SU-DHL-6 (cell line): Measurements from ENCODE around the gene AKIRIN1.
"Not testable (repeated sequence)": the region's sequence is repeated elsewhere in the genome, so short reads cannot be mapped to it uniquely, and the experiment has no call there.

Experiments used
- H2AFZ ChIP-seq: fragments of 200-600 bp; sonication (generic); 2 replicates; pipeline ENCODE4 v1.6.1; 2014; ENCODE audit warnings: low read depth, mild to moderate bottlenecking, moderate library complexity, mixed read lengths, antibody characterized with exemption, low read length; ENCODE audit not compliant: severe bottlenecking
- H3F3A ChIP-seq: fragments of 200-600 bp; shearing (Covaris generic); 2 replicates; pipeline ENCODE4 v1.6.0; 2016; ENCODE audit warnings: antibody characterized with exemption, mild to moderate bottlenecking; ENCODE audit not compliant: insufficient read depth
- H3K27ac ChIP-seq: fragments of 200-600 bp; sonication (generic); 2 replicates; pipeline ENCODE4 v1.5.1; 2016; ENCODE audit warnings: low read depth, mild to moderate bottlenecking, low read length, moderate library complexity, mixed read lengths
- H3K27me3 ChIP-seq: fragments of 200-600 bp; sonication (generic), shearing (Covaris generic); 2 replicates; pipeline ENCODE4 v1.6.0; 2014; ENCODE audit warnings: mild to moderate bottlenecking, low read length
- H3K36me3 ChIP-seq: fragments of 200-600 bp; sonication (generic); 2 replicates; pipeline ENCODE4 v1.6.1; 2014; ENCODE audit warnings: mild to moderate bottlenecking, low read length, mixed read lengths
- H3K4me2 ChIP-seq: fragments of 300-600, 200-600 bp; shearing (Covaris generic), sonication (generic); 2 replicates; pipeline ENCODE4 v1.6.0; 2014; ENCODE audit warnings: low read length, low read depth, mild to moderate bottlenecking; ENCODE audit not compliant: poor library complexity, severe bottlenecking
- H3K4me3 ChIP-seq: fragments of 200-600 bp; sonication (generic); 2 replicates; pipeline ENCODE4 v1.5.1; 2014; ENCODE audit warnings: antibody characterized with exemption, low read length, mild to moderate bottlenecking, mixed read lengths; ENCODE audit not compliant: insufficient read depth, poor library complexity, severe bottlenecking
- H3K79me2 ChIP-seq: fragments of 200-600 bp; sonication (generic); 2 replicates; pipeline ENCODE4 v1.6.1; 2014; ENCODE audit warnings: mild to moderate bottlenecking, low read length, moderate library complexity; ENCODE audit not compliant: insufficient read depth
- H3K9ac ChIP-seq: fragments of 200-600 bp; sonication (generic); 2 replicates; pipeline ENCODE4 v1.7.0; 2014; ENCODE audit warnings: mild to moderate bottlenecking, low read length
- H3K9me2 ChIP-seq: fragments of 200-600 bp; sonication (generic); replicated peaks from 2 replicates; pipeline ENCODE4 v1.6.1; 2014; ENCODE audit warnings: low read length; ENCODE audit not compliant: insufficient read depth
- H3K9me3 ChIP-seq: fragments of 200-600 bp; sonication (generic); 2 replicates; pipeline ENCODE4 v1.6.1; 2014; ENCODE audit warnings: low read length, mixed read lengths; ENCODE audit not compliant: insufficient read depth
- H4K20me1 ChIP-seq: fragments of 200-600 bp; sonication (generic); 2 replicates; pipeline ENCODE4 v1.6.1; 2014; ENCODE audit warnings: low read depth, mild to moderate bottlenecking, antibody characterized with exemption, low read length, moderate library complexity, mixed read lengths
- CTCF ChIP-seq: fragments of 200-600 bp; sonication (generic); IDR thresholded peaks from one replicate; pipeline ENCODE4 v1.5.1; 2017; ENCODE audit warnings: antibody characterized with exemption, mild to moderate bottlenecking, low read length, moderate library complexity; ENCODE audit not compliant: insufficient read depth, poor library complexity, severe bottlenecking
- EZH2phosphoT487 ChIP-seq: fragments of 200-600 bp; sonication (generic), shearing (Covaris generic); conservative IDR thresholded peaks from 2 replicates; pipeline ENCODE4 v1.6.1; 2018; ENCODE audit warnings: mild to moderate bottlenecking, antibody characterized with exemption, low read length, moderate library complexity, mixed read lengths

AKIRIN1 gene

GRCh38 chr1:39016604-39017171, 25.6 kb downstream of the AKIRIN1 start:
- Histone ChIP-seq H3K36me3 (no peaks in the 10 kb centered on the region), H3F3A (no peaks in the 10 kb centered on the region), H3K9ac (no peak overlapping the region), H3K9me2 (no peaks in the 10 kb centered on the region), H3K27ac (no peak overlapping the region), H2AFZ (no peak overlapping the region), H3K9me3 (no peaks in the 10 kb centered on the region), H3K4me2 (no peak overlapping the region), H3K4me3 (no peak overlapping the region), H4K20me1 (no peaks in the 10 kb centered on the region), H3K27me3 (no peaks in the 10 kb centered on the region), H3K79me2 (no peaks in the 10 kb centered on the region)
- TF ChIP-seq CTCF, result no peak
- TF ChIP-seq EZH2phosphoT487, result no peak

GRCh38 chr1:39017266-39017665, 26.2 kb downstream of the AKIRIN1 start:
- TF ChIP-seq EZH2phosphoT487 (no peak), CTCF (no peak)
- Histone ChIP-seq H3K9me2 (no peaks in the 10 kb centered on the region), H3K36me3 (no peaks in the 10 kb centered on the region), H2AFZ (no peak overlapping the region), H3K79me2 (no peaks in the 10 kb centered on the region), H3K27ac (no peak overlapping the region), H3K9me3 (no peaks in the 10 kb centered on the region), H3K9ac (no peak overlapping the region), H3K4me2 (no peak overlapping the region), H3F3A (no peaks in the 10 kb centered on the region), H4K20me1 (no peaks in the 10 kb centered on the region), H3K27me3 (no peaks in the 10 kb centered on the region), H3K4me3 (no peak overlapping the region)

GRCh38 chr1:39020494-39020893, 29.4 kb downstream of the AKIRIN1 start:
- not testable (repeated sequence) for H3F3A ChIP-seq, H3K4me3 ChIP-seq, H3K9me3 ChIP-seq, H3K9me2 ChIP-seq, H3K4me2 ChIP-seq, H3K36me3 ChIP-seq, H3K79me2 ChIP-seq, H4K20me1 ChIP-seq, H3K27ac ChIP-seq, H2AFZ ChIP-seq, H3K9ac ChIP-seq, H3K27me3 ChIP-seq

GRCh38 chr1:39021426-39021825, 30.4 kb downstream of the AKIRIN1 start:
- no peaks in the 10 kb centered on the region for H3K36me3 ChIP-seq
- H3K9ac ChIP-seq, result no peak overlapping the region
- TF ChIP-seq CTCF (no peak), EZH2phosphoT487 (no peak)
- no peaks in the 10 kb centered on the region for H3K9me2 ChIP-seq
- peaks cover 2% of the 10 kb centered on the region; the same call in 1 of the 2 replicates for H3K79me2 ChIP-seq
- no peak overlapping the region for H3K4me2 ChIP-seq
- no peak overlapping the region for H2AFZ ChIP-seq
- H3F3A ChIP-seq, result no peaks in the 10 kb centered on the region
- no peak overlapping the region for H3K4me3 ChIP-seq
- H3K27ac ChIP-seq, result no peak overlapping the region
- no peaks in the 10 kb centered on the region for H3K9me3 ChIP-seq
- H4K20me1 ChIP-seq, result no peaks in the 10 kb centered on the region
- no peaks in the 10 kb centered on the region for H3K27me3 ChIP-seq
